GM18505 (cell line): ENCODE results near the gene C9orf50.

Experiments used
- ATAC-seq: cut with Tn5 transposase; IDR thresholded peaks from one replicate; pipeline ENCODE4 v1.9.1; 2021; ENCODE audit not compliant: unreplicated experiment
- POLR2A ChIP-seq: IDR thresholded peaks from 4 replicates; pipeline ENCODE4 v1.6.1; 2011; ENCODE audit warnings: borderline replicate concordance; ENCODE audit not compliant: insufficient read depth, insufficient read length; ENCODE audit errors: extremely low read depth

Gene C9orf50

DNA sequence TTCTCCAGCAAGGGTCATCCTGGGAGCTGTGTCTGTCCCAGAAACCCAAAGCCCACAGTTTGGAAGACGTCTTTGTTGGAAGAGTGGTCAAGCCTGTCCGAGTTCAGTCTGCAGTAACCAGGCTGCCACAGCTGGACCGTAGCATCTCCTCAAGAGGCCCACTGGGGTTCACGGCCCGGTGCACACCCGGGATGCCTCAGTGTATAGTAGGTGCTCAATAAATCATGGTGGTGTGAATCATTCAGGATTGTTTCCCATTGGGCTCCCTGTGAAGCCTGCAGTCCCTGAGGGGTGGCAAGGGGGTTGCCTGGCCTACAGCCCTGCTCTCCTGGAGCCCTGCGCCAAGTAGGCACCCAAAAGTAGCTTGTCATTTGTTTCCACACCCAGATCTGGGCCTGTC is 34.3 kb upstream of the C9orf50 start:
- ATAC-seq: no peak

DNA sequence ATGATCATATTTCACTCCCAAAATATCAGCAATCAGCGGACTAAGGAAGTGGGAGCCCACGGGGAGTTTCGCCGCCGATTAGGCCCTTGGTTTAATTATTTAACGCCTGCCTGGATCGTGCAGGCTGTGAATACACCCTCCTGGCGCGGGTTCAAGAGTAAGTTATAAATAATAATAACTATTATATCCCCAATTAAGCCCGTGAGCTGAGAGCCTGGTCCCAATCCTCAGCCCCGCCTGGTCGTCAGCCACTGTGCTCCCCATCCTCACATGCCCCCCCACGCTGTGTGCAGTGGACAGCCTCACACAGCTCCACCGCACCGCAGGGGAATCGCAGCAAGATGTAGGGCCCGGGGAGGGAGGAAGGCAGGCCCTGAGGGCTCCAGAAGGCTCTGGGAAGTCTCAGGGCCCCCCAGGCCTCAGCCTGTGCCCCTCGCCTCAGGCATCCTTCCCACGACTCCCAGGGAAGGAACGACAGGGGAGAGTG is 33.7 kb upstream of the C9orf50 start:
- ATAC-seq: no peak
- TF ChIP-seq POLR2A: no peak

More for the DNA sequence above, 34.3 kb upstream of the C9orf50 start:
- TF ChIP-seq POLR2A: no peak

DNA sequence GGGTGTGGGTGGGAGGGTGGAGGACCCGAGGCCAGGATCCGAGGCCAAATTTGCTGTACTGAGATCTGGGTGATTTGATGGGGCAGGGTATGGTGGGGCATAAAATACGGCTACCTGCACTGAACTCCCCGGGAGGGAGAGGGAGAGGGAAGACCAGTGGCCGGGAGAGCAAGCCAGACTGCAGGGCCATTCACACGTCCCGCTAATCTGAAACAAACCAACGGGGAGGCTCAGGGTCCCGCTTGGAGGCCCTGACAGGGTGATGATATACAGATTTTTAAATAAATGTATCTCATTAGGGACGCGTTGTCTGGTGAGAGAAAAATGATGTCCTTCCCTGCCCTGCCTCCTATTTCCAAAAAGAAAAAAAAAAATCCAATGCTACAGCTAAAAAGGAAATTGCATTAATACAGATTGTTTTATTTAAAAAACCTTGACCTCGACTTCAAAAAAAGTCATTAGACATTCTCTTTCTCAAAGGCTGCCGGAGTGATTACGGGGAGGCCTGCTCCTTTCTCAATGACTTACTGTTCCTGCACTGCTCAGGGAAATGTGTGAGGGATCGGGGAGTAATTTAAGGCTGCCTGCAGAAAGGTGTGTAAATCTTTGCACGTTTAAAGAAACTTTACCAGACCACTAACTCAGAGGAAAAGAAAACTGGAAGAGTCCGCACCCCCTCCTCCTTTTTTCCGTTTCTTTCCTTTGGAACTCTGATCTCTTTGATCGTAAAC is 33.1 kb upstream of the C9orf50 start:
- TF ChIP-seq POLR2A: no peak
- ATAC-seq: no peak

DNA sequence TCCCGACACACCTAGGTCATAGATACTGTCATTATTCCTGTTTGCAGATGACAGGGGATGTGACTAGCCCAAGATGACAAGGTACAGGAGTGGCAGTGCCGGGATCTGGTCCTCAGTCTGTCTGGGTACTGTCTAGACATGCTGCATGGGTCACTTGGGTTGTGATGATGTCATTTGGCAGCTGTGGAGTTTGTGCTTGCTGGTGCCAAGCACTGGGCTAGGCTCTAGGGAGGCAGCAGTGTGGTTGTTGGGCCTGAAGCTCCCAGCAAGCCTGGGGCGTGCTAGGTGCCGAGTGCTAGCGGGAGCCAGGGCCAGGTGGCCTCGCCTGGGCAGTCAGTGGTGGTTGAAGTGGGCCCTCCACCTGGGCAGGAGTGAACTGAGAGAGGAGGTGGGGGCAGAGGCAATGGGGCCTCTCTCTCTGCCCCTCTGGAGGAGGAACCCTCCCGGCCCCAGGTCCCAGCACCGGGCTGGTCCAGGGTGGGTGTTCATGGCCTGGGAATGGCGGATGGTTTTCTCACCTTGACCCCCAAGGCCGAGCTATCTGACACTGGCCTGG is 29.9 kb upstream of the C9orf50 start:
- no peak for ATAC-seq
- TF ChIP-seq POLR2A: no peak

DNA sequence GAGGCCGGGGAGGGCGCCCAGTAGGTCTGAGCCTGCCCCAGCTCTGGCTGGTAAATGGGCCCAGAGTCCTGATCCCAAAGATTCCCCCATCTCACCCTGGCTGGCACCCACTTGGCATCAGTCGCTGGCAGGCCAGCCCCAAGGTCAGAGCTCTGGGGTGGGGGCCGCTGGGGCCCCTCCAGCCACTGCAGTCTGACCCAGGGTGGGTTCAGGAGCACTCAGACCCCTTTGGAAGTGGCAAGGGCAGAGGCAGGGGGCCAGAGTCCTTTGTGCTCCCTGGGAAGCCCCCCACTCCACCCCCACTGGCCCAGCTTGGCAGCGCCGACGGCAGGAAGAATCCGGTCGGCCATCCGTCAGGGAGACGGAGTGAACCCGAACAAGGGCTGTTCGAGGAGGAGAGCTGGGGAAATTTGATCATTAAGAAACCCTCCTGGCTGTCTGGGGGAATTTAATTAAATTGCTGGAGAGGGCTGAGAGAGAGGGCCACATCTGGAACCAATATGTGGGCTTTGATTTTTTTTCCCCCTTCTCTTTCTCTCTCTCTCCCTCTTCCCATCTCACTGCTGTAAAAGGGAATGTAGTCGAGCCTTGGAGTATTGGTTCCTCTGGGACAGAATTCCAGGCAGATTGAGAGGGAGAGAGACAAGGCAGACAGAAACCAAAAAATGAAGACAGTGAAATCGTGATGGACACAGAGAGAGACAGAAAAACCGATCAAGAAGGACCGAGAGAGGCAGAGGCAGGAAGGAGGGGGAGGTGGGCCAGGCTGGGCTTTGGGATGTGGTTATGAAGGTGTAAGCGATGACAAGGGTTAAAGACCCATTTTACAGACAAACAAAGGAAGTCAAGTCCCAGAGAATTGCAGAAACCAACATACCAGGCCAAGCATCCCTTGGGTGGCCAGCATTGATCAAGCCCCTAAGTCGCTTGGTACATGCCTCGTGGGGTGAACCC is 29.1 kb upstream of the C9orf50 start:
- TF ChIP-seq POLR2A: no peak
- no peak for ATAC-seq

DNA sequence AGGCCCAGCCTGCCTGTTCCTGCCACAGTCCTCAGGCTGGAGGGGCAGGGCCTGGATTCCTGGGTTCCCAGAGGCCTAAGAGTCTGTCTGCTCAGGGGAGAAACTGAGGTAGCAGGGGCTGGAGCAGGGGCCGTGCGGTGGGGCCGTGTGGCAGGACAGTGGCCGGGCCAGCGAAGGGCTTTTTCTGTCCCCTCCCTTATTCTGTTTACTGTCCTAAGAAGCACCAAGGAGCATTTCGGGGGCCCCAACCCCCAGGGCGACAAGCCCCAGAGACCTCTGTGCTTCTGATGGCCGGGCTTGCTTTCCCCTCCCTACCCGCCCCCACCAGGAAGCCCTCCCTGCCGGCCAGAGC is 27.8 kb upstream of the C9orf50 start:
- no peak for TF ChIP-seq POLR2A
- no peak for ATAC-seq

DNA sequence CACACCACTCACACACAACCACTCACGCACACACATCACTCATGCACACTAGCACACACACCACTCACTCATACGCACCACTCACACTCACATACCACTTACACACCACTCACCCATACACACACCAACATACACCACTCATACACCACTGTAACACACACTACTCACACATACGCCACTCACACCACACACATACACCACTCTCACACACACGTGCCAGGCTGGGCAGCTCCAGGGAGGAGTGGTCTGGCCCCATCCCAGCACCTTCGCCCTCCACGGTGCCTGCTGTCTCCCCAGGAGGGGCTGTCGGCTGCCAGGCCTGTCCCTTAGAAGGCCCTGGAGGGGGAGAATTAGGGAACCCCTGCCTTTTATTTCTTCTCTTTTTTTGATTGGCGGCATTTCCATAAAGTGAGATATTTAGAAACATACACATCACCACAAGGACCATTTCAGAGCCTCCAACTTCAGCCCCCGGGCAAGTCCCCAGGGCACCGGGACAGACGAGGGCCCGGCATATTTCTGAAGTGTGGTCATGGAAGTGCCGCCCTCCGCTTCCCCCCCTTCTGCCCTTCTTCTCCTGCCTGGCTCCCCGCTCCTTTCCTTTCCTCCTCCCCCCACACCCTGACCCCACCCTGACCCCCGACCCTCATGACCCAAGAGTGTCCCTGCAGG is 27.3 kb upstream of the C9orf50 start:
- no peak for ATAC-seq

DNA sequence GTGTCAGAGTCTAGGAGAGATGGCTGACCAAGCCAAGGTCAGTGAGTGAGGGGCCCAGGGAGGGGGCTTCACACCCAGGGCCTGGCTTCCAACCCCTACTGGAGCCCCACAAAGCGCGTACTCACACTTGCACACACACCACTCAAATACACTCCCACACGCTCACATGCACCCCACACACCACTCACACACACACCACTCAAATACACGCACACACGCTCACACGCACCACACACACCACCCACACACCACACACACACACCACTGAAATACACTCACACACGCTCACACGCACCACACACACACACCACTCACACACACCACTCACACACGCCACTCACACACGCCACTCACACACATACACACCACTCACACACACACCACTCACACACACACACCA is 26.7 kb upstream of the C9orf50 start:
- no peak for TF ChIP-seq POLR2A
- no peak for ATAC-seq

More for the DNA sequence above, 27.3 kb upstream of the C9orf50 start:
- no peak for TF ChIP-seq POLR2A

DNA sequence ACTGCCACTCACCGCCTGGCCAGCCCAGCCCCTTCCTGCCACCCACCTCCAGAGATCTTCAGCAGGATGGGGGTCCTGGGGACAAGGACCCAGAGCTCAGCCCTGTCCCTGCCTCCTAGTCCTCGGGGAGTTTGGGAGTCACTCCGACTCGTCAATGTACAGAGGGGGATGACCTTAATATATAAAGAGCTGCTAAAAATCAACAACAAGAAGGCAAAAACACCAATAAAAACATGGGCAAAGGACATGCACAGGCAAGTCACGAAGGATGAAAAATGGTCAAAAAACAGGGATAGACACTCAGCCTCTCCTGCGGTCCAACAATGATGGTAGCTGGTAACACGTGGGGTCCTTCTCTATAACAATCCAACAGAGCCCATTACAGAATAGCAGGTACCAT is 25.8 kb upstream of the C9orf50 start:
- no peak for ATAC-seq
- TF ChIP-seq POLR2A: no peak

DNA sequence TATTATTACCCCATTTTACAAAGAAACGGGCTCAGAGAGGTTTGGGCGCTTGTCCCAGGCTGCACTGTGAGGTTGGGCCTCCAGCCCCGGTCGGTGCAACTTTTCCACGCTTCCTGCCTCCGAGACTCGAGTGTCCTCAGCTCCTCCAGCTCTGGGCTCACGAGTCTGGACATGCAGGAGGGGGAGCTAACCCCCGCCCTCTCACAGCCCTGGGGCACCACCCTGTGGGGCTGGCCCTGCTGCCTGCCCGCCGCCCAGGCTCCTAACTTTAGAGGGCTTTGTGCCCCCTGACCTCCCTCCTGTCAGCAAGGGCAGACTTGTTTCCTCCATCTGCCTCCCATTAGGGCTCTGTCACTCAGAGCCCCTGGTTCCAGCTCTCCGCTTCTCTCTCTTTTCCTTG is 25.4 kb upstream of the C9orf50 start:
- no peak for TF ChIP-seq POLR2A

DNA sequence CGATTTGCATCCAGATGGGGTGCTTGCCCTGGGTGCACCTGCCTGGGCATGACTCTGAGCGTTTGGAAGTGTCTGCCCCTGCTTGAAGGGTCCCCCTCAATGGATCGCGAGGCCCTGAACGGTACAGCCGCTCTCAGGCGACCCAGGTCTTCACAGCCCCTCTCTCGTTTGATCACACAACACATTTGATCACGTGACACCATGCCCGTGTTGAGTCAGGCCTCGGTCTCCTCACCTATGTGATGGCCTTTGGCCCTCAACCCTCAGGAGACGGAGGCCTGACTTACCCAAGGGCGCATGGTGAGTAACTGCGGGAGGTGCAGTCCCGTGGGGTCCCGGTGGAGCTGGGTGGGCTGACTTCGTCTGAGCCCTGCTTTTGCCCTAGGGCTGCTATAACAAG is 24.0 kb upstream of the C9orf50 start:
- ATAC-seq: no peak
- TF ChIP-seq POLR2A: no peak

More for the DNA sequence above, 25.4 kb upstream of the C9orf50 start:
- no peak for ATAC-seq

DNA sequence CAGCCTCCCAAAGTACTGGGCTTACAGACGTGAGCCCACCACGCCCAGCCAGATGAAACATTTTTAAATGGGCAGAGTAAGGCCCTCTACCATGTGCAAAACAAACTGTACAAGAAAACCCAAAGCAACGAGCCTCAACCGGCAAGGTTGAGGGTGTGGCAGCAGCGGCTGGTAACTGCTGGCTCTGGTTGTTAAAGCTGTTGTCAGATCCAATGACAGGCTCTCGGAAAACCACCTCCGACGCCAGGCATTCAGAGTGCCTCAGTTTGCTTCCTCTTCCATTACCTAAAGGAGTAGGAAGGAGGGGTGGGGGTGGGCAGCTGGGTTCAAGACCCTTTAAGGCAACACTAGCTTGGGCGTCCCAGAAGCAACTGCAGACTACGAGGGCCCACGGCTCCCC is 23.5 kb upstream of the C9orf50 start:
- no peak for ATAC-seq

DNA sequence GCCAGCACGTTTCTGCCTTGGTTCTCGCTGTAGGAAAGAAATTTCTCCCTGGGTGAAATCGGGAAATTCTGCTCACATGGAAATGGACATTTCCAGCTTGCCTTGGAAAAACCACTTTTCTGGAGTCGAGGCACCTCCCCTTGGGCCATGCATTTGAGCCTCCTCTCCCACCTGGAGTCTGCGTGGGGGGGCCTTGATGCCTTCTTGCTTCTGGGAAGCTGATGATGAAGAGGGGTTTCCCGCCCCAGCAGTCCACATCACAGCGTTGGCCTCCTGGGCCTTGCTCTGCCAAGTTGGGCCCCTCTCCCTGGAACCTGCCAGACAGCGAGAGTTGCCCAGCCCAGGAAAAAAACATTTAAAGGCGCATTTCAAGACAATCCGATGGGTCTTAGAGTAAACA is 22.8 kb upstream of the C9orf50 start:
- ATAC-seq: no peak
- TF ChIP-seq POLR2A: no peak

More for the DNA sequence above, 23.5 kb upstream of the C9orf50 start:
- no peak for TF ChIP-seq POLR2A
